ENCODE data around the gene KCNMA1.

GRCh38 chr10:77556990-77557601 lies 80.5 kb downstream of the KCNMA1 start:
- TF ChIP-seq CTCF (IDR thresholded peaks at IDR 0.05) (no peak), EZH2 (IDR thresholded peaks at IDR 0.05; ENCODE audit: borderline replicate concordance, insufficient read depth, low read depth, low read length, poor library complexity, severe bottlenecking) (no peak)

All from B cell (primary cell).